HL-60 (cell line): ENCODE measurements around the gene ZNF185.

Experiments used
- DNase-seq, 2 experiments: peaks; one replicate each; pipeline ENCODE4 v3.0.0-alpha.2; 2010 to 2020; ENCODE audit warnings: low read depth in 1 of 2, low spot score in 1 of 2
- H3K27ac ChIP-seq: fragments of 250-450 bp; sonication (Bioruptor Pico); replicated peaks from 2 replicates; pipeline ENCODE4 v1.5.1; 2020; ENCODE audit warnings: mild to moderate bottlenecking, moderate library complexity
- H3K27me3 ChIP-seq: fragments of 250-450 bp; sonication (Bioruptor Pico); 2 replicates; pipeline ENCODE4 v1.5.1; 2021; ENCODE audit warnings: mild to moderate bottlenecking, moderate library complexity; ENCODE audit not compliant: insufficient read depth, poor library complexity, severe bottlenecking
- H3K4me3 ChIP-seq: replicated peaks from 2 replicates; pipeline ENCODE4 v1.5.1; 2011; ENCODE audit warnings: mild to moderate bottlenecking, control low read depth, low read length; ENCODE audit not compliant: insufficient read depth
- GABPA ChIP-seq: IDR thresholded peaks from 2 replicates; pipeline ENCODE4 v1.6.1; 2012; ENCODE audit warnings: low read depth
- POLR2AphosphoS5 ChIP-seq: IDR thresholded peaks from 2 replicates; pipeline ENCODE4 v1.6.1; 2012; ENCODE audit warnings: low read depth
- REST ChIP-seq: IDR thresholded peaks from 2 replicates; pipeline ENCODE4 v1.6.1; 2012; ENCODE audit warnings: low read depth; ENCODE audit not compliant: insufficient replicate concordance
- SPI1 ChIP-seq: IDR thresholded peaks from 2 replicates; pipeline ENCODE4 v1.6.1; 2012; ENCODE audit warnings: low read depth, mild to moderate bottlenecking, borderline replicate concordance
- TF ChIP-seq, protein P1 (sequence below): IDR thresholded peaks from one replicate; pipeline ENCODE4 v1.5.1; 2011; ENCODE audit warnings: low read length, control low read depth, inconsistent platforms; ENCODE audit not compliant: insufficient read depth

The ZNF185 gene

GRCh38 chrX:152895724-152896420, 2.0 kb upstream of the ZNF185 start:
- no peak for DNase-seq
- Histone ChIP-seq H3K4me3 (no peak overlapping the region), H3K27me3 (peaks cover 8% of the 10 kb centered on the region), H3K27ac (no peak overlapping the region)
- no peak for TF ChIP-seq REST

DNA sequence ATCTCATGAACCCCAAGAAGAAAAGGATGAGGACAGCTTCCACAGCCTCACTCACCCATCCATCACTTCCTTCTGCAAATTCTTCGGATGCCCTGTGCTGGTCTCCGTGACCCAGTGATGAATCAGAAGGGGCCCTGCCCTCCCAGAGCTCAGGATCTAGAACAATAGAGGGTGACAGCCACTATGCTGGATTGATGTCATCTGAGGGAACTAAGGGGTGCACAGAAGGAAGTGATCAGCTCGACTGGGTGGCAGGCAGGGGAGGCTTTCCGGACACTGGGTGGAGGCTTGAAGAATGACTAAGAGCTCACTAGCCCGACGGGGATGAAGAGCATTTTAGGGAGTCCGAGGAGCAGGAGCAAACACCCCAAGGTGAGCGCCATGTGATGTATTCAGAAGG, 1.4 kb upstream of the ZNF185 start:
- Histone ChIP-seq H3K27me3 (peaks cover 8% of the 10 kb centered on the region), H3K27ac (no peak overlapping the region), H3K4me3 (no peak overlapping the region)
- DNase-seq, result no peak
- no peak for TF ChIP-seq POLR2AphosphoS5
- no peak for TF ChIP-seq GABPA
- TF ChIP-seq SPI1, result no peak
- TF ChIP-seq, protein P1, sequence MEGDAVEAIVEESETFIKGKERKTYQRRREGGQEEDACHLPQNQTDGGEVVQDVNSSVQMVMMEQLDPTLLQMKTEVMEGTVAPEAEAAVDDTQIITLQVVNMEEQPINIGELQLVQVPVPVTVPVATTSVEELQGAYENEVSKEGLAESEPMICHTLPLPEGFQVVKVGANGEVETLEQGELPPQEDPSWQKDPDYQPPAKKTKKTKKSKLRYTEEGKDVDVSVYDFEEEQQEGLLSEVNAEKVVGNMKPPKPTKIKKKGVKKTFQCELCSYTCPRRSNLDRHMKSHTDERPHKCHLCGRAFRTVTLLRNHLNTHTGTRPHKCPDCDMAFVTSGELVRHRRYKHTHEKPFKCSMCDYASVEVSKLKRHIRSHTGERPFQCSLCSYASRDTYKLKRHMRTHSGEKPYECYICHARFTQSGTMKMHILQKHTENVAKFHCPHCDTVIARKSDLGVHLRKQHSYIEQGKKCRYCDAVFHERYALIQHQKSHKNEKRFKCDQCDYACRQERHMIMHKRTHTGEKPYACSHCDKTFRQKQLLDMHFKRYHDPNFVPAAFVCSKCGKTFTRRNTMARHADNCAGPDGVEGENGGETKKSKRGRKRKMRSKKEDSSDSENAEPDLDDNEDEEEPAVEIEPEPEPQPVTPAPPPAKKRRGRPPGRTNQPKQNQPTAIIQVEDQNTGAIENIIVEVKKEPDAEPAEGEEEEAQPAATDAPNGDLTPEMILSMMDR, result no peak
- no peak for TF ChIP-seq REST

DNA sequence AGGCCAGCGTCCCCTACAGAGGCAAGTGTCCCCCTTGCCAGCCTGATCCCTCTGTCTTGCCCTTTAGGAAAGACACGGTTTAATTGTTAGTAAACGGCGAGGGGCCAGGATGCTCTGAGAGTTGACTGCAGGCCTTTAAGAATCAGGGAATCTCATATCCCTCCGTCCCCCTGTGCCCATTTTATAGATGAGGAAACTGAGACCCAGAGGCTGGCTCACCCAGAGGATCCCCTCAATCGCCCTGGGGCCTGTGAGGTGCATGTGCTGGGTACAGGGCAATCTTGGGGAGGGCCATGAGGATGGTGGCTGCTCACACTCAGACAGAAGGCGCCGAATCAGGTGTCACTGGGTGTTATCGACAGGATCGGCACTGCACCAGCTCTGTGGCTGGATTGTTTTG, 575 bp downstream of the ZNF185 start:
- Histone ChIP-seq H3K4me3 (no peak overlapping the region), H3K27me3 (peaks cover 4% of the 10 kb centered on the region)

DNA sequence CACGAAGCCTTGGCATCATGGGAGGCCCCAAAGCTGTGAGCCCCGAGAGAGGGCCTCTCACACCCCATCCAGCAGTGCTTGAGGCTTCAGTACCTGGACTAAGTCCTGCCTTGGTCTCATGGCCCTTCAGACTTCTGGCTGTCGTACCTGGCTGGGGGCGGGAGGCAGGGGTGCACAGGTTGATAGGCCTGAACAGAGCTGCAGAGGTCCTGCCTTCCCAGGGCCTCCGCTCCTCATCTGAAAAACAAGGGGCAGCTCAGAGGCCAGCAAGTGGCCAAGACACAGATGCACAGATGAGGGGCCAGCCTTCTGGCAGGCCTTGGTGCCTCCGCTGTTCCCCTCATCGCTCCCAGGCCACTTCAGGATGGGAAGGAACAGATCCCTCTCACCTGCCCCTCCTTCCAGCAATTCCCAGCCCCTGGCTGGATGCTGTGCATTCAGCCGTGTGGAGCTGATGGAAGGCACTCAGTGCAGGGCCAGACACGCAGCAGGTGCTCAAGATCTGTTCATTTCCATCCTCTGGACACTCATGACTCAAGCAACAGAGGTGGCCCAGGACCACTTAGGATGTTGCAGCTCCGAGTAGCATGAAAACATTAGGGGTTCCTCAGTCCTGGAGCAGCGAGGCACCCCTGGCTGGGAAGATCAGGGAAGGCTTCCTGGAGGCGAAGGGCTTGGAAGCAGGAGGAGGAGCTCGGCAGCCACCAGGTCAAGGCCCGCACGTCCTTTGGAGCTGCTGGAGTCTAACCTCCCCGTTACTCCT, 1.4 kb downstream of the ZNF185 start:
- H3K4me3 ChIP-seq, result no peak overlapping the region
- no peak overlapping the region for H3K27ac ChIP-seq
- no peak for DNase-seq

More for the DNA sequence above, 575 bp downstream of the ZNF185 start:
- DNase-seq, result no peak
- H3K27ac ChIP-seq, result no peak overlapping the region
- TF ChIP-seq, protein P1, result no peak

More for the DNA sequence above, 1.4 kb downstream of the ZNF185 start:
- no peak for TF ChIP-seq SPI1
- TF ChIP-seq GABPA, result no peak
- TF ChIP-seq POLR2AphosphoS5, result no peak
- TF ChIP-seq, protein P1, result no peak
- TF ChIP-seq REST, result no peak
- H3K27me3 ChIP-seq, result peaks cover 4% of the 10 kb centered on the region
